ENCODE measurements around the gene SETD1A.
A peak's percentile ranks its signal among the peaks of the same experiment; 100 is the strongest.

SETD1A gene

GRCh38 chr16:30953511-30954124 is 3.9 kb upstream of the SETD1A start:
- FAIRE-seq (no peak), DNase-seq (ENCODE audit: low spot score) (peak; percentile 44)

DNA sequence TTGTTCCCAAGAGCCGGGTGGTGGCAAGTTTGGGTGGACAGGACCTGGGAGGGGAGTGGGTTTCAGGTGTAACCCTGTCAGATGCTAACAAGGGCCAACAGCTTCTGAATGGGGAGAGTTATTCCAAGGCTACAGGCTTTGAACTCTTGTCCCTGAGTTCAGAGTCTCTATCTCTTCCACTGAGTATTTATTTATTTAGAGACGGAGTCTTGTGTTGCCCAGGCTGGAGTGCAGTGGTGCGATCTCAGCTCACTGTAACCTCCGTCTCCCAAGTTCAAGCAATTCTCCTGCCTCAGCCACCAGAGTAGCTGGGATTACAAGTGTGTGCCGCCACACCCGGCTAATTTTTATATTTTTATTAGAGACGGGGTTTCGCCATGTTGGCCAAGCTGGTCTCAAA is 2.6 kb upstream of the SETD1A start:
- DNase-seq (ENCODE audit: low spot score): no peak
- FAIRE-seq: no peak

- peak; percentile 85 for DNase-seq (ENCODE audit: low spot score)
- no peak for FAIRE-seq
Observed at GRCh38 chr16:30956601-30957455, 726 bp upstream of the SETD1A start.

DNA sequence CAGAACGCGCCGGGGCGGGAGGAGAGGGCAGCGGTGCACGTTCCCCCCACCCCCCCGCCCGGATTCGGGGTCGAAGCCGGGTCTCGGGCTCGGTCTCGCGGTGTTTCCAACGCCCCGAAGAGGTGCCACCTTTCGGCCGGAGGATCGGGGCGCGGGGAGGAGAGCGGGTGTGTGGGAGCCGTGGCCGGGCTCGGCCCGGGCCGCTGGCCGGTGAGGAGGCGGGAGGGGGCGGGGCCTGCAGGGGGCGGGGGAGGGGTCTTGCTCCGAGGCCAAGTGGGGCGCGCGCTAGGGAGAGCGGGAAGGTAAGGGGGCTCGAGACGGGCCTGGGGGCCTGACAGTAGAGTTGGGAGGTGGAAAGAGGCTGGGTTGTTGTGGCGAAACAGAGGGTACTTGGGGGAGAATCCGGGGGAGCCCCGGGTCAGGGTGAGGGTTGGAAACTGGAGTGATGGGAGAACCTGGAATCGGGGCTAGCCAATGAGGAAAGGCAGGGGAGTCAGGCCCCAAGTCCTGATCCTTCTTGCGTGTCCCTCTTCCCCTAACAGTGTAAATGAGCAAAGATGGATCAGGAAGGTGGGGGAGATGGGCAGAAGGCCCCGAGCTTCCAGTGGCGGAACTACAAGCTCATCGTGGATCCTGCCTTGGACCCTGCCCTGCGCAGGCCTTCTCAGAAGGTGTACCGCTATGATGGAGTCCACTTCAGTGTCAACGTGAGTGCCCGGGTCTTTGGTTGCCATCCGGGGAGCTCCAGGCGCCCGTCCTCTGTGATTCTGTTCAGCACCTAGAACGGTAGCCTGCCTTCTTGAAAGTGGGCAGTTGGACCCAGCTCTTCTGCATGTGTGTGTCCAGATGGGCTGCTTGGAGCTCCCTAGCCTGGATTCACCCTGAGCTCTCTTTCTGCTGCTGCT is 873 bp downstream of the SETD1A start:
- FAIRE-seq (no peak), DNase-seq (ENCODE audit: low spot score) (peak; percentile 75)

- FAIRE-seq (no peak), DNase-seq (ENCODE audit: low spot score) (no peak)
Observed at GRCh38 chr16:30961384-30961783, 3.8 kb downstream of the SETD1A start.

DNA sequence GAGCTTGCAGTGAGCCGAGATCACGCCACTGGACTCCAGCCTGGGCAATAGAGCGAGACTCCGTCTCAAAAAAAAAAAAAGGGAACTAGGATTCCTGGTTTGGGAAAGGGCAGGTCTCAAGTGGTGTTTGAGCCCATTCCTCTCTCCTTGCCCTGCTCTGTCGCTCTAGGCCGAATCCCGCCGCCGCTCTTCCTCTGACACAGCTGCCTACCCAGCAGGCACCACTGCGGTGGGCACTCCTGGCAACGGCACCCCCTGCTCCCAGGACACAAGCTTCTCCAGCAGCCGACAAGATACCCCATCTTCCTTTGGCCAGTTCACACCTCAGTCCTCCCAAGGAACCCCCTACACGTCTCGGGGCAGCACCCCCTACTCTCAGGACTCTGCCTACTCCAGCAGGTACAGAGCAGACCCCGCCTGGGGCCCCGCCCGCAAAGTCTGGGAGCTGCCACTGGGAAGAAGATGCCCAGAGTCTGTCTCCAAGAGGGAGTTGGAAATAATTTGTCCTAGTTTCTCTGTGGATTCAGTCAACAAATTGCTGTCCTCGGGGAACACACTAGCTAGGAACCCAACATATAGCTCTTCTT is 6.5 kb downstream of the SETD1A start:
- DNase-seq (ENCODE audit: low spot score): no peak
- FAIRE-seq: no peak

DNA sequence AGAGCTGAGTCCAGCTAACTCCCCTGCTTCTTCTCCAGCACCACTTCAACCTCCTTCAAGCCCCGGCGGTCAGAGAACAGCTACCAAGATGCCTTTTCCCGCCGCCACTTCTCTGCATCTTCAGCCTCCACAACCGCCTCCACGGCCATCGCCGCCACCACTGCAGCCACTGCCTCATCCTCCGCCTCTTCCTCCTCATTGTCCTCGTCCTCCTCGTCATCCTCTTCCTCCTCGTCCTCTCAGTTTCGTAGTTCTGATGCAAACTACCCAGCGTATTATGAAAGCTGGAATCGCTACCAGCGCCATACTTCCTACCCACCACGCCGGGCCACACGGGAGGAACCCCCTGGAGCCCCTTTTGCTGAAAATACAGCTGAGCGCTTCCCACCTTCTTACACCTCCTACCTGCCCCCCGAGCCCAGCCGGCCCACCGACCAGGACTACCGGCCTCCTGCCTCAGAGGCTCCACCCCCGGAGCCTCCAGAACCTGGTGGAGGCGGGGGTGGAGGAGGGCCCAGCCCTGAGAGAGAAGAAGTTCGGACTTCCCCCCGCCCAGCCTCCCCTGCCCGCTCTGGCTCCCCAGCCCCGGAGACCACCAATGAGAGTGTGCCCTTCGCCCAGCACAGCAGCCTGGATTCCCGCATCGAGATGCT is 7.1 kb downstream of the SETD1A start:
- DNase-seq (ENCODE audit: low spot score) (no peak), FAIRE-seq (no peak)

DNA sequence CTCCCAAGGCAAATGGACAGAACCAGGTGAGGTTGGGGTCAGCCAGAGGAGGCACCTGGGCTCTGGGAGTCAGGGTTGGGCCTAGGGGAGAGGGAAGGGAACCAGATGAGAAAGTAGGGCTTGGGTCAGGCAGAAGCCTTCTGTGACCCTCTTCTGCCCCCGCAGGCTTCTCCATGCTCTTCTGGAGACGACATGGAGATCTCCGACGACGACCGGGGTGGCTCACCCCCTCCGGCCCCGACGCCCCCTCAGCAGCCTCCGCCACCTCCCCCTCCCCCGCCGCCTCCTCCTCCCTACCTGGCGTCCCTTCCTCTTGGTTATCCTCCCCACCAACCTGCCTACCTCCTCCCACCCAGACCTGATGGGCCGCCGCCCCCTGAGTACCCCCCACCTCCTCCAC is 7.9 kb downstream of the SETD1A start:
- FAIRE-seq (no peak), DNase-seq (ENCODE audit: low spot score) (no peak)

- no peak for DNase-seq (ENCODE audit: low spot score)
- FAIRE-seq: no peak
Observed at GRCh38 chr16:30966033-30966619, 8.6 kb downstream of the SETD1A start.

DNA sequence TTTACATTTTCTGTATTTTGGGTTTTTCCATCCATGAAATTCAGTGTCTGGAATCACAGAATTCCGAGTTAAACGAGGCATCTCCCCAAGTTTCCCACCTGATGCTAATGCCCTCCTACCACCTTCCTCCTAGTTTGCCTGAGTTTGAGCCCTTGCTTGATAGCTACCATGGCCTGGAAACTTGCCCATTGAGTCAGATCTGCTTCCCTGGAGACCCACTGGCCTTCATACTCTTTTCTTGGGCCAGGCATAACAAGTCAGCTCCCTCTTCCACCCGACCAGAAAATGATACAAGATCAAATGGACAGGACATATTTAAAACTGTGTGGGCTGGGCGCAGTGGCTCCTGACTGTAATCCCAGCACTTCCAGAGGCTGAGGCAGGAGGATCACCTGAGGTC is 10.2 kb downstream of the SETD1A start:
- DNase-seq (ENCODE audit: low spot score) (no peak), FAIRE-seq (no peak)

GRCh38 chr16:30969246-30969842 is 11.8 kb downstream of the SETD1A start:
- DNase-seq (ENCODE audit: low spot score): no peak
- no peak for FAIRE-seq

DNA sequence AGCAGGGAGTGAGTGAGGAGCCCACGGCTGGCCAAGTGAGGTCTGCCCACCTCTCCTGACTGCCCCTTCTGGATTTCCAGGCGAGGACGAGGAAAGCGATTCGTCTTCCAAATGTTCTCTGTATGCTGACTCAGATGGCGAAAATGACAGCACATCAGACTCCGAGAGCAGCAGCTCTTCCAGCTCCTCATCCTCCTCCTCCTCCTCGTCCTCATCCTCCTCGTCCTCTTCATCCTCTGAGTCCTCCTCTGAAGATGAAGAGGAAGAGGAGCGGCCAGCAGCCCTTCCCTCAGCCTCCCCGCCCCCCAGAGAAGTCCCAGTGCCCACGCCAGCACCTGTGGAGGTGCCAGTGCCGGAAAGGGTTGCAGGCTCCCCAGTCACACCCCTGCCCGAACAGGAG is 13.7 kb downstream of the SETD1A start:
- no peak for FAIRE-seq
- no peak for DNase-seq (ENCODE audit: low spot score)

- DNase-seq (ENCODE audit: low spot score): no peak
Observed at GRCh38 chr16:30972872-30973271, 15.3 kb downstream of the SETD1A start.

GRCh38 chr16:30974348-30974747 is 16.8 kb downstream of the SETD1A start:
- DNase-seq (ENCODE audit: low spot score) (no peak), FAIRE-seq (no peak)

More at GRCh38 chr16:30972872-30973271, 15.3 kb downstream of the SETD1A start:
- no peak for FAIRE-seq

DNA sequence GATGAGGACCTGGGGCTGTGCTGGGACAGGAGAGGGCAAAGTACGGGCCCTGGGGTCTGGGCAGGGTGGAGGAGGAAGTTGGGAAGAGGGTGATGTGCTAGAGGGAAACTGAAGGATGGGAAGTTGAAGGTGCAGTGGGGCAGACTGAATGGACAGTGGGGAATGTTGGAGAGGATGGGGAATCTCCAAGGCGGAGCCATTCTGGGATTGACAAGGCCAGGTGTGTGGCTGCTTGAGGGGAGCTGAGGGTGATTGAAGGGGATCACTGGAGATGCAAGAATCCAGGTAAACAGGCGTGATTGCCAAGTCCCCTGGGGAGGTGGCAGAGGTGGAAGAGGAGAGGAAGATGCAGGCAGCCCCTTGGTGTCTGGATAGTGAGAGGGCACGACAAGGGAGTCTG is 18.9 kb downstream of the SETD1A start:
- DNase-seq (ENCODE audit: low spot score) (no peak), FAIRE-seq (no peak)

GRCh38 chr16:30977502-30977901 is 19.9 kb downstream of the SETD1A start:
- DNase-seq (ENCODE audit: low spot score) (no peak), FAIRE-seq (no peak)

DNA sequence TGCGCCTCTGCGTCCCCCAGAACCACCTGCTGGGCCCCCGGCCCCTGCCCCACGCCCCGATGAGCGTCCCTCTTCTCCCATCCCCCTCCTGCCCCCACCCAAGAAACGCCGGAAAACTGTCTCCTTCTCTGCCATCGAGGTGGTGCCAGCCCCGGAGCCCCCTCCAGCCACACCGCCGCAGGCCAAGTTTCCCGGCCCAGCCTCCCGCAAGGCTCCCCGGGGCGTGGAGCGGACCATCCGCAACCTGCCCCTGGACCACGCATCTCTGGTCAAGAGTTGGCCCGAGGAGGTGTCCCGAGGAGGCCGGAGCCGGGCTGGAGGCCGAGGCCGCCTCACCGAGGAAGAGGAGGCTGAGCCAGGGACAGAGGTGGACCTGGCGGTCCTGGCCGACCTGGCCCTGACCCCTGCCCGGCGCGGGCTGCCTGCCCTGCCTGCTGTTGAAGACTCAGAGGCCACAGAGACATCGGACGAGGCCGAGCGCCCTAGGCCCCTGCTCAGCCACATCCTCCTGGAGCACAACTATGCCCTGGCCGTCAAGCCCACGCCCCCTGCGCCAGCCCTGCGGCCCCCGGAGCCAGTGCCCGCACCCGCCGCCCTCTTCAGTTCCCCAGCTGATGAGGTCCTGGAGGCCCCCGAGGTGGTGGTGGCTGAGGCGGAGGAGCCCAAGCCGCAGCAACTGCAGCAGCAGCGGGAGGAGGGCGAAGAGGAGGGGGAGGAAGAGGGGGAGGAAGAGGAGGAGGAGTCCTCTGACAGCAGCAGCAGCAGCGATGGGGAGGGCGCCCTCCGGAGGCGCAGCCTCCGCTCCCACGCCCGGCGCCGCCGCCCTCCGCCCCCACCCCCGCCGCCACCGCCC is 21.8 kb downstream of the SETD1A start:
- DNase-seq (ENCODE audit: low spot score): no peak
- no peak for FAIRE-seq

GRCh38 chr16:30980023-30980371 is 22.4 kb downstream of the SETD1A start:
- no peak for FAIRE-seq

DNA sequence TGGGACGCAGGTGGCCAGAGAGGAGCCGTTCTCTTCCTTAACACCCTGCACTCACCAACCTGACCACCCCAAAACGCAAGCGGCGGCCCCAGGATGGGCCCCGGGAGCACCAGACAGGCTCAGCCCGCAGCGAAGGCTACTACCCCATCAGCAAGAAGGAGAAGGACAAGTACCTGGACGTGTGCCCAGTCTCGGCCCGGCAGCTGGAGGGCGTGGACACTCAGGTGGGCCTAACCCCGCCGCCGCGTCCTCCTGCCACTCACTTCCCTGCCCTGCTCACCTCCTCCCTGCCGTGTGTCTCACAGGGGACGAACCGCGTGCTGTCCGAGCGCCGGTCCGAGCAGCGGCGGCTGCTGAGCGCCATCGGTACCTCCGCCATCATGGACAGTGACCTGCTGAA is 22.9 kb downstream of the SETD1A start:
- FAIRE-seq (no peak), DNase-seq (ENCODE audit: low spot score) (no peak)

More at GRCh38 chr16:30980023-30980371, 22.4 kb downstream of the SETD1A start:
- DNase-seq (ENCODE audit: low spot score): no peak

Data from urothelium cell line (cell line).